GM23338 (cell line): ENCODE results near the gene CENPP. TPM values are rescaled to one million over a fixed set of nuclear protein-coding genes. Genes with fewer than 3 reads are reported as not detected.

Source experiments
- ATAC-seq: fragments of 200-7000 bp; cut with Tn5 transposase; 3 replicates; pipeline ENCODE4 v1.9.1; 2020
- DNase-seq: peaks from one replicate; pipeline ENCODE4 v3.0.0-alpha.2; 2015; ENCODE audit warnings: low spot score
- H2AFZ ChIP-seq: fragments of 200-600 bp; sonication (generic); 2 replicates; pipeline ENCODE4 v1.8.0; 2016; ENCODE audit warnings: antibody characterized with exemption, mild to moderate bottlenecking, moderate library complexity
- H3F3A ChIP-seq: fragments of 200-600 bp; sonication (generic); replicated peaks from 2 replicates; pipeline ENCODE4 v1.8.0; 2017; ENCODE audit warnings: antibody characterized with exemption, mixed run types, low read depth
- H3K27ac ChIP-seq: fragments of 200-600 bp; sonication (generic); 2 replicates; pipeline ENCODE4 v1.6.1; 2016; ENCODE audit warnings: low read depth
- H3K27me3 ChIP-seq: fragments of 200-600 bp; sonication (generic); 2 replicates; pipeline ENCODE4 v1.8.0; 2016; ENCODE audit warnings: mild to moderate bottlenecking, mixed run types, moderate library complexity; ENCODE audit not compliant: insufficient read depth
- H3K36me3 ChIP-seq: fragments of 200-600 bp; sonication (generic); 2 replicates; pipeline ENCODE4 v1.8.0; 2016; ENCODE audit warnings: mild to moderate bottlenecking; ENCODE audit not compliant: insufficient read depth
- H3K4me1 ChIP-seq: fragments of 200-600 bp; sonication (generic); 2 replicates; pipeline ENCODE4 v1.8.0; 2016; ENCODE audit warnings: mild to moderate bottlenecking, moderate library complexity; ENCODE audit not compliant: insufficient read depth
- H3K4me2 ChIP-seq: fragments of 200-600 bp; sonication (generic); 2 replicates; pipeline ENCODE4 v1.7.1; 2017; ENCODE audit warnings: mixed run types
- H3K4me3 ChIP-seq: fragments of 200-600 bp; sonication (generic); 2 replicates; pipeline ENCODE4 v1.6.1; 2016; ENCODE audit warnings: mixed run types
- H3K79me2 ChIP-seq: fragments of 200-600 bp; sonication (generic); replicated peaks from 2 replicates; pipeline ENCODE4 v1.8.0; 2017; ENCODE audit warnings: mild to moderate bottlenecking; ENCODE audit not compliant: insufficient read depth
- H3K9me2 ChIP-seq: fragments of 200-600 bp; sonication (generic); 2 replicates; pipeline ENCODE4 v1.8.0; 2017; ENCODE audit not compliant: insufficient read depth
- H4K20me1 ChIP-seq: fragments of 200-600 bp; sonication (generic); replicated peaks from 2 replicates; pipeline ENCODE4 v1.8.0; 2017; ENCODE audit warnings: mild to moderate bottlenecking; ENCODE audit not compliant: insufficient read depth
- H3K27ac Mint-ChIP-seq: 2 replicates; pipeline ENCODE4 v1.8.0; 2020; ENCODE audit warnings: inconsistent platforms, mild to moderate bottlenecking, moderate library complexity, mixed read lengths
- H3K27me3 Mint-ChIP-seq: 3 replicates; pipeline ENCODE4 v1.8.0; 2022; ENCODE audit warnings: low read depth, mild to moderate bottlenecking, moderate library complexity, mixed read lengths, inconsistent platforms; ENCODE audit not compliant: insufficient read depth, poor library complexity
- H3K36me3 Mint-ChIP-seq: 3 replicates; pipeline ENCODE4 v1.8.0; 2021; ENCODE audit warnings: low read depth, mild to moderate bottlenecking, inconsistent platforms, moderate library complexity, mixed read lengths
- H3K4me1 Mint-ChIP-seq: 3 replicates; pipeline ENCODE4 v1.8.0; 2020; ENCODE audit warnings: mild to moderate bottlenecking, inconsistent platforms, mixed read lengths
- H3K4me3 Mint-ChIP-seq: 3 replicates; pipeline ENCODE4 v1.8.0; 2021; ENCODE audit warnings: moderate library complexity, mild to moderate bottlenecking, inconsistent platforms, mixed read lengths
- H3K9me3 Mint-ChIP-seq: 3 replicates; pipeline ENCODE4 v1.8.0; 2020; ENCODE audit warnings: moderate library complexity, mild to moderate bottlenecking, inconsistent platforms, mixed read lengths
- CREB1 ChIP-seq: fragments of 250-450 bp; sonication (Bioruptor Pico); IDR thresholded peaks from 2 replicates; pipeline ENCODE4 v1.5.0; 2020; ENCODE audit warnings: low read depth, mild to moderate bottlenecking, moderate library complexity
- EZH2 ChIP-seq: fragments of 200-600 bp; sonication (generic); IDR thresholded peaks from one replicate; pipeline ENCODE4 v1.8.0; 2017; ENCODE audit warnings: antibody characterized with exemption, mild to moderate bottlenecking, low read depth; ENCODE audit not compliant: unreplicated experiment
- STAT1 ChIP-seq: IDR thresholded peaks from one replicate; pipeline ENCODE4 v1.6.1; 2016; ENCODE audit warnings: antibody characterized with exemption; ENCODE audit not compliant: unreplicated experiment
- ZNF114 ChIP-seq: fragments of 250-450 bp; sonication (Bioruptor Pico); IDR thresholded peaks from 2 replicates; pipeline ENCODE4 v1.5.0; 2020; ENCODE audit warnings: mild to moderate bottlenecking, moderate library complexity
- ZNF331 ChIP-seq: fragments of 250-450 bp; sonication (Bioruptor Pico); IDR thresholded peaks from 2 replicates; pipeline ENCODE4 v1.5.0; 2020; ENCODE audit warnings: low read depth, mild to moderate bottlenecking, moderate library complexity
- ZNF462 ChIP-seq: fragments of 250-450 bp; sonication (Bioruptor Pico); IDR thresholded peaks from 2 replicates; pipeline ENCODE4 v1.5.0; 2020; ENCODE audit warnings: mild to moderate bottlenecking, moderate library complexity
- polyA plus RNA-seq: library from polyadenylated mRNA; unstranded; fragments of >200 nt; fragmentation: Nextera tagmentation; extraction: Ambion mirVana; gene quantifications from 2 replicates; pipeline ENCODE4 v1.2.1, GENCODE V29; 2016
- total RNA-seq: library from RNA; depleted of rRNA; stranded (reverse); fragments of >200 nt; shearing (Covaris generic); gene quantifications from 2 replicates; pipeline ENCODE4 v1.2.3, GENCODE V29; 2014
- TF ChIP-seq, protein P1 (sequence below): IDR thresholded peaks from 2 replicates; pipeline ENCODE4 v1.6.1; 2016; ENCODE audit warnings: antibody characterized with exemption

Gene CENPP
- total and polyA plus RNA-seq, 2 experiments from 2014 or later = 11.0 to 12.6 TPM

GRCh38 chr9:92496396-92497176 is 170.8 kb downstream of the CENPP start (continued):
- no peak for TF ChIP-seq ZNF462 (CRISPR knock-in tag)

GRCh38 chr9:92499701-92500100 is 173.9 kb downstream of the CENPP start:
- Histone ChIP-seq H3K4me3 (no peak overlapping the region), H3F3A (no peaks in the 10 kb centered on the region), H3K27me3 (no peaks in the 10 kb centered on the region), H3K9me2 (no peaks in the 10 kb centered on the region), H2AFZ (no peak overlapping the region), H3K36me3 (no peaks in the 10 kb centered on the region), H3K27ac (no peak overlapping the region), H3K4me2 (no peak overlapping the region), H4K20me1 (no peaks in the 10 kb centered on the region), H3K79me2 (no peaks in the 10 kb centered on the region), H3K4me1 (peaks cover 9% of the 10 kb centered on the region; the same call in 1 of the 2 replicates)
- Mint-ChIP-seq H3K36me3 (no peaks in the 10 kb centered on the region), H3K9me3 (no peaks in the 10 kb centered on the region; the same call in 2 of the 3 replicates), H3K4me1 (peaks cover 16% of the 10 kb centered on the region), H3K27ac (no peak overlapping the region), H3K27me3 (no peaks in the 10 kb centered on the region), H3K4me3 (no peak overlapping the region)
- DNase-seq (no peak), ATAC-seq (no peak)
- TF ChIP-seq STAT1 = no peak
- no peak for TF ChIP-seq CREB1
- no peak for TF ChIP-seq ZNF331 (CRISPR knock-in tag)
- TF ChIP-seq EZH2 = no peak
- TF ChIP-seq, protein P1, sequence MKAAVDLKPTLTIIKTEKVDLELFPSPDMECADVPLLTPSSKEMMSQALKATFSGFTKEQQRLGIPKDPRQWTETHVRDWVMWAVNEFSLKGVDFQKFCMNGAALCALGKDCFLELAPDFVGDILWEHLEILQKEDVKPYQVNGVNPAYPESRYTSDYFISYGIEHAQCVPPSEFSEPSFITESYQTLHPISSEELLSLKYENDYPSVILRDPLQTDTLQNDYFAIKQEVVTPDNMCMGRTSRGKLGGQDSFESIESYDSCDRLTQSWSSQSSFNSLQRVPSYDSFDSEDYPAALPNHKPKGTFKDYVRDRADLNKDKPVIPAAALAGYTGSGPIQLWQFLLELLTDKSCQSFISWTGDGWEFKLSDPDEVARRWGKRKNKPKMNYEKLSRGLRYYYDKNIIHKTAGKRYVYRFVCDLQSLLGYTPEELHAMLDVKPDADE = no peak
- no peak for TF ChIP-seq ZNF114
